Measurements from ENCODE around the gene GRIN2C.

Gene GRIN2C

GRCh38 chr17:74842599-74843351 is 16.9 kb downstream of the GRIN2C start:
- DNase-seq = peak; percentile 52 to 66

- no peak for DNase-seq
Observed at GRCh38 chr17:74842146-74842598, 17.5 kb downstream of the GRIN2C start.

GRCh38 chr17:74840989-74841666 is 18.6 kb downstream of the GRIN2C start:
- peak; percentile 45 to 70 for DNase-seq

GRCh38 chr17:74839990-74840852 is 19.5 kb downstream of the GRIN2C start:
- DNase-seq = no peak

- no peak for DNase-seq
Observed at GRCh38 chr17:74838274-74838673, 21.4 kb downstream of the GRIN2C start.

GRCh38 chr17:74836691-74837467 is 22.8 kb downstream of the GRIN2C start:
- no peak for DNase-seq

- no peak for DNase-seq
Observed at GRCh38 chr17:74836191-74836590, 23.5 kb downstream of the GRIN2C start.

GRCh38 chr17:74833501-74834377 is 25.9 kb downstream of the GRIN2C start:
- peak; percentile 24 to 37 for DNase-seq

GRCh38 chr17:74832421-74832820 is 27.3 kb downstream of the GRIN2C start:
- no peak for DNase-seq

- DNase-seq = no peak
Observed at GRCh38 chr17:74831444-74832146, 28.1 kb downstream of the GRIN2C start.

- no peak for DNase-seq
Observed at GRCh38 chr17:74830861-74831260, 28.8 kb downstream of the GRIN2C start.

GRCh38 chr17:74827800-74828199 is 31.9 kb downstream of the GRIN2C start:
- DNase-seq = no peak

- DNase-seq = no peak
Observed at GRCh38 chr17:74825952-74826719, 33.5 kb downstream of the GRIN2C start.

- no peak for DNase-seq
Observed at GRCh38 chr17:74824961-74825627, 34.6 kb downstream of the GRIN2C start.

GRCh38 chr17:74822939-74823367 is 36.7 kb downstream of the GRIN2C start:
- DNase-seq = no peak

GRCh38 chr17:74822335-74822938 is 37.2 kb downstream of the GRIN2C start:
- no peak for DNase-seq

- DNase-seq = no peak
Observed at GRCh38 chr17:74821655-74822334, 37.9 kb downstream of the GRIN2C start.

GRCh38 chr17:74819801-74820436 is 39.8 kb downstream of the GRIN2C start:
- DNase-seq = no peak

Data from inflammatory macrophage treated with lipopolysaccharide for 1 hour (primary cell).